ENCODE results near the gene PIGS.

DNA sequence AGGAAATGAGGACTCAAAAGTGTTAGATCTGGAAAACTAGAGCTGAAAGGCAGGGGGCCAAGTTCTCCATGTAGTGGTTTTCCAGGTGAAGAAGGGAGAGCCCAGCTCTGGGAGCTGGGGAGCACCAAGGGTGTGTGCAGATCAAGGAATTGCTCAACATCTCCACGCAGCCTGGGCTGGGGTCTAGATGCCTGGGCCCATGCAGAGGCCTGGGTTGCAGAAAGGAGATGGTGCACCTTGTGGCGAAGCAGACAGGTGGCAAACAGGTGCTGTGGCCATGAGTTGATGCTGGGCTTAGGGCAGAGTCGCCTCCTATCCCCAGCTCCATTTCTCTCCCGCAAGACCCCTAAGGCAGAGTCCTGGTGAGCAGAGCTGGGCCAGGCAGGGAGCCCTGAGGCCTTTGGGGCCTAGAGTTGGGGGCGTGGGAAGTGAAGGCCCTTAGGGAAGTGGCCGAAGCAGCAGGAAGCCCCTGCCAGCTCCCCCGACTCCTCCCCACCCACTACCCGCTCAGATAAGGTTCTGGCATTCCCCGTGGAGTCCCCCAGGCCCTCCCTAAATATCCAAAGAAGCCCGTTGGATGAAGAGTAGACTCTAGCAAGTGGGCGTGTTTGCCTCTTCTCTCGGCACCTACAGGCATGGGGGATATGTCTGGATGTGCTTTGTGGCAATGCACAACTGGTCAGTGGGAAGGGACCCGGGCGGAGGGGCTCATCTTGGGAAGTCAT is 64.4 kb downstream of the PIGS start:
- TF ChIP-seq, protein P1, sequence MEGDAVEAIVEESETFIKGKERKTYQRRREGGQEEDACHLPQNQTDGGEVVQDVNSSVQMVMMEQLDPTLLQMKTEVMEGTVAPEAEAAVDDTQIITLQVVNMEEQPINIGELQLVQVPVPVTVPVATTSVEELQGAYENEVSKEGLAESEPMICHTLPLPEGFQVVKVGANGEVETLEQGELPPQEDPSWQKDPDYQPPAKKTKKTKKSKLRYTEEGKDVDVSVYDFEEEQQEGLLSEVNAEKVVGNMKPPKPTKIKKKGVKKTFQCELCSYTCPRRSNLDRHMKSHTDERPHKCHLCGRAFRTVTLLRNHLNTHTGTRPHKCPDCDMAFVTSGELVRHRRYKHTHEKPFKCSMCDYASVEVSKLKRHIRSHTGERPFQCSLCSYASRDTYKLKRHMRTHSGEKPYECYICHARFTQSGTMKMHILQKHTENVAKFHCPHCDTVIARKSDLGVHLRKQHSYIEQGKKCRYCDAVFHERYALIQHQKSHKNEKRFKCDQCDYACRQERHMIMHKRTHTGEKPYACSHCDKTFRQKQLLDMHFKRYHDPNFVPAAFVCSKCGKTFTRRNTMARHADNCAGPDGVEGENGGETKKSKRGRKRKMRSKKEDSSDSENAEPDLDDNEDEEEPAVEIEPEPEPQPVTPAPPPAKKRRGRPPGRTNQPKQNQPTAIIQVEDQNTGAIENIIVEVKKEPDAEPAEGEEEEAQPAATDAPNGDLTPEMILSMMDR (IDR thresholded peaks at IDR 0.05 in 2 of 3, conservative IDR thresholded peaks at IDR 0.05 in 1 of 3; ENCODE audit: insufficient read depth in 2 of 3, low read depth in 1 of 3, low read length in 3 of 3), result no peak
- TF ChIP-seq, protein P2, sequence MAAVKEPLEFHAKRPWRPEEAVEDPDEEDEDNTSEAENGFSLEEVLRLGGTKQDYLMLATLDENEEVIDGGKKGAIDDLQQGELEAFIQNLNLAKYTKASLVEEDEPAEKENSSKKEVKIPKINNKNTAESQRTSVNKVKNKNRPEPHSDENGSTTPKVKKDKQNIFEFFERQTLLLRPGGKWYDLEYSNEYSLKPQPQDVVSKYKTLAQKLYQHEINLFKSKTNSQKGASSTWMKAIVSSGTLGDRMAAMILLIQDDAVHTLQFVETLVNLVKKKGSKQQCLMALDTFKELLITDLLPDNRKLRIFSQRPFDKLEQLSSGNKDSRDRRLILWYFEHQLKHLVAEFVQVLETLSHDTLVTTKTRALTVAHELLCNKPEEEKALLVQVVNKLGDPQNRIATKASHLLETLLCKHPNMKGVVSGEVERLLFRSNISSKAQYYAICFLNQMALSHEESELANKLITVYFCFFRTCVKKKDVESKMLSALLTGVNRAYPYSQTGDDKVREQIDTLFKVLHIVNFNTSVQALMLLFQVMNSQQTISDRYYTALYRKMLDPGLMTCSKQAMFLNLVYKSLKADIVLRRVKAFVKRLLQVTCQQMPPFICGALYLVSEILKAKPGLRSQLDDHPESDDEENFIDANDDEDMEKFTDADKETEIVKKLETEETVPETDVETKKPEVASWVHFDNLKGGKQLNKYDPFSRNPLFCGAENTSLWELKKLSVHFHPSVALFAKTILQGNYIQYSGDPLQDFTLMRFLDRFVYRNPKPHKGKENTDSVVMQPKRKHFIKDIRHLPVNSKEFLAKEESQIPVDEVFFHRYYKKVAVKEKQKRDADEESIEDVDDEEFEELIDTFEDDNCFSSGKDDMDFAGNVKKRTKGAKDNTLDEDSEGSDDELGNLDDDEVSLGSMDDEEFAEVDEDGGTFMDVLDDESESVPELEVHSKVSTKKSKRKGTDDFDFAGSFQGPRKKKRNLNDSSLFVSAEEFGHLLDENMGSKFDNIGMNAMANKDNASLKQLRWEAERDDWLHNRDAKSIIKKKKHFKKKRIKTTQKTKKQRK (IDR thresholded peaks at IDR 0.05; ENCODE audit: borderline replicate concordance, low read depth, low read length), result no peak
- TF ChIP-seq NCOR1 (IDR thresholded peaks at IDR 0.05) (no peak), EP300 (IDR thresholded peaks at IDR 0.05; ENCODE audit: low read length) (no peak), MXI1 (IDR thresholded peaks at IDR 0.05; ENCODE audit: low read depth, low read length) (no peak), GTF2E2 (tag; IDR thresholded peaks at IDR 0.05) (no peak)
- TF ChIP-seq, protein P3, sequence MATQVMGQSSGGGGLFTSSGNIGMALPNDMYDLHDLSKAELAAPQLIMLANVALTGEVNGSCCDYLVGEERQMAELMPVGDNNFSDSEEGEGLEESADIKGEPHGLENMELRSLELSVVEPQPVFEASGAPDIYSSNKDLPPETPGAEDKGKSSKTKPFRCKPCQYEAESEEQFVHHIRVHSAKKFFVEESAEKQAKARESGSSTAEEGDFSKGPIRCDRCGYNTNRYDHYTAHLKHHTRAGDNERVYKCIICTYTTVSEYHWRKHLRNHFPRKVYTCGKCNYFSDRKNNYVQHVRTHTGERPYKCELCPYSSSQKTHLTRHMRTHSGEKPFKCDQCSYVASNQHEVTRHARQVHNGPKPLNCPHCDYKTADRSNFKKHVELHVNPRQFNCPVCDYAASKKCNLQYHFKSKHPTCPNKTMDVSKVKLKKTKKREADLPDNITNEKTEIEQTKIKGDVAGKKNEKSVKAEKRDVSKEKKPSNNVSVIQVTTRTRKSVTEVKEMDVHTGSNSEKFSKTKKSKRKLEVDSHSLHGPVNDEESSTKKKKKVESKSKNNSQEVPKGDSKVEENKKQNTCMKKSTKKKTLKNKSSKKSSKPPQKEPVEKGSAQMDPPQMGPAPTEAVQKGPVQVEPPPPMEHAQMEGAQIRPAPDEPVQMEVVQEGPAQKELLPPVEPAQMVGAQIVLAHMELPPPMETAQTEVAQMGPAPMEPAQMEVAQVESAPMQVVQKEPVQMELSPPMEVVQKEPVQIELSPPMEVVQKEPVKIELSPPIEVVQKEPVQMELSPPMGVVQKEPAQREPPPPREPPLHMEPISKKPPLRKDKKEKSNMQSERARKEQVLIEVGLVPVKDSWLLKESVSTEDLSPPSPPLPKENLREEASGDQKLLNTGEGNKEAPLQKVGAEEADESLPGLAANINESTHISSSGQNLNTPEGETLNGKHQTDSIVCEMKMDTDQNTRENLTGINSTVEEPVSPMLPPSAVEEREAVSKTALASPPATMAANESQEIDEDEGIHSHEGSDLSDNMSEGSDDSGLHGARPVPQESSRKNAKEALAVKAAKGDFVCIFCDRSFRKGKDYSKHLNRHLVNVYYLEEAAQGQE (IDR thresholded peaks at IDR 0.05; ENCODE audit: borderline replicate concordance), result no peak
- TF ChIP-seq, protein P3 (CRISPR knock-in tag; IDR thresholded peaks at IDR 0.05; ENCODE audit: low read depth), result no peak
- TF ChIP-seq, protein P4, sequence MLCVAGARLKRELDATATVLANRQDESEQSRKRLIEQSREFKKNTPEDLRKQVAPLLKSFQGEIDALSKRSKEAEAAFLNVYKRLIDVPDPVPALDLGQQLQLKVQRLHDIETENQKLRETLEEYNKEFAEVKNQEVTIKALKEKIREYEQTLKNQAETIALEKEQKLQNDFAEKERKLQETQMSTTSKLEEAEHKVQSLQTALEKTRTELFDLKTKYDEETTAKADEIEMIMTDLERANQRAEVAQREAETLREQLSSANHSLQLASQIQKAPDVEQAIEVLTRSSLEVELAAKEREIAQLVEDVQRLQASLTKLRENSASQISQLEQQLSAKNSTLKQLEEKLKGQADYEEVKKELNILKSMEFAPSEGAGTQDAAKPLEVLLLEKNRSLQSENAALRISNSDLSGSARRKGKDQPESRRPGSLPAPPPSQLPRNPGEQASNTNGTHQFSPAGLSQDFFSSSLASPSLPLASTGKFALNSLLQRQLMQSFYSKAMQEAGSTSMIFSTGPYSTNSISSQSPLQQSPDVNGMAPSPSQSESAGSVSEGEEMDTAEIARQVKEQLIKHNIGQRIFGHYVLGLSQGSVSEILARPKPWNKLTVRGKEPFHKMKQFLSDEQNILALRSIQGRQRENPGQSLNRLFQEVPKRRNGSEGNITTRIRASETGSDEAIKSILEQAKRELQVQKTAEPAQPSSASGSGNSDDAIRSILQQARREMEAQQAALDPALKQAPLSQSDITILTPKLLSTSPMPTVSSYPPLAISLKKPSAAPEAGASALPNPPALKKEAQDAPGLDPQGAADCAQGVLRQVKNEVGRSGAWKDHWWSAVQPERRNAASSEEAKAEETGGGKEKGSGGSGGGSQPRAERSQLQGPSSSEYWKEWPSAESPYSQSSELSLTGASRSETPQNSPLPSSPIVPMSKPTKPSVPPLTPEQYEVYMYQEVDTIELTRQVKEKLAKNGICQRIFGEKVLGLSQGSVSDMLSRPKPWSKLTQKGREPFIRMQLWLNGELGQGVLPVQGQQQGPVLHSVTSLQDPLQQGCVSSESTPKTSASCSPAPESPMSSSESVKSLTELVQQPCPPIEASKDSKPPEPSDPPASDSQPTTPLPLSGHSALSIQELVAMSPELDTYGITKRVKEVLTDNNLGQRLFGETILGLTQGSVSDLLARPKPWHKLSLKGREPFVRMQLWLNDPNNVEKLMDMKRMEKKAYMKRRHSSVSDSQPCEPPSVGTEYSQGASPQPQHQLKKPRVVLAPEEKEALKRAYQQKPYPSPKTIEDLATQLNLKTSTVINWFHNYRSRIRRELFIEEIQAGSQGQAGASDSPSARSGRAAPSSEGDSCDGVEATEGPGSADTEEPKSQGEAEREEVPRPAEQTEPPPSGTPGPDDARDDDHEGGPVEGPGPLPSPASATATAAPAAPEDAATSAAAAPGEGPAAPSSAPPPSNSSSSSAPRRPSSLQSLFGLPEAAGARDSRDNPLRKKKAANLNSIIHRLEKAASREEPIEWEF (CRISPR knock-in tag; IDR thresholded peaks at IDR 0.05), result no peak
